ENCODE results near the gene C3. TPM values are rescaled to one million over a fixed set of nuclear protein-coding genes. Genes with fewer than 3 reads are reported as not detected.

The C3 gene
- total RNA-seq, 1 donor from 2014 or later = not detected

- DNase-seq (ENCODE audit: low spot score) = no peak
- H3K27me3 Mint-ChIP-seq (ENCODE audit: unreplicated experiment) = peaks cover 9% of the 10 kb centered on the region
- H3K9me3 Mint-ChIP-seq (ENCODE audit: unreplicated experiment) = no peaks in the 10 kb centered on the region
- TF ChIP-seq CTCF (IDR thresholded peaks at IDR 0.05; ENCODE audit: unreplicated experiment) = no peak
- no peak overlapping the region for H3K27ac Mint-ChIP-seq (ENCODE audit: unreplicated experiment)
- no peaks in the 10 kb centered on the region for H3K36me3 Mint-ChIP-seq (ENCODE audit: low read depth, unreplicated experiment)
- peaks cover 24% of the 10 kb centered on the region for H3K4me1 Mint-ChIP-seq (ENCODE audit: unreplicated experiment)
- no peak overlapping the region for H3K4me3 Mint-ChIP-seq (ENCODE audit: unreplicated experiment)
These were observed 5.2 kb upstream of the C3 start for GRCh38 chr19:6725513-6726231.

GRCh38 chr19:6724631-6725492 lies 4.4 kb upstream of the C3 start:
- no peak overlapping the region for H3K4me3 Mint-ChIP-seq (ENCODE audit: unreplicated experiment)
- TF ChIP-seq CTCF (IDR thresholded peaks at IDR 0.05; ENCODE audit: unreplicated experiment) = no peak
- no peak overlapping the region for H3K27ac Mint-ChIP-seq (ENCODE audit: unreplicated experiment)
- DNase-seq (ENCODE audit: low spot score) = no peak
- H3K4me1 Mint-ChIP-seq (ENCODE audit: unreplicated experiment) = peaks cover 24% of the 10 kb centered on the region
- peaks cover 11% of the 10 kb centered on the region for H3K27me3 Mint-ChIP-seq (ENCODE audit: unreplicated experiment)
- H3K36me3 Mint-ChIP-seq (ENCODE audit: low read depth, unreplicated experiment) = peaks cover 1% of the 10 kb centered on the region
- peaks cover 3% of the 10 kb centered on the region for H3K9me3 Mint-ChIP-seq (ENCODE audit: unreplicated experiment)

GRCh38 chr19:6723738-6724137 lies 3.3 kb upstream of the C3 start:
- no peak for TF ChIP-seq CTCF (IDR thresholded peaks at IDR 0.05; ENCODE audit: unreplicated experiment)
- Mint-ChIP-seq H3K4me1 (ENCODE audit: unreplicated experiment) (peaks cover 24% of the 10 kb centered on the region), H3K27ac (ENCODE audit: unreplicated experiment) (no peak overlapping the region), H3K4me3 (ENCODE audit: unreplicated experiment) (no peak overlapping the region), H3K27me3 (ENCODE audit: unreplicated experiment) (peaks cover 10% of the 10 kb centered on the region), H3K36me3 (ENCODE audit: low read depth, unreplicated experiment) (peaks cover 6% of the 10 kb centered on the region), H3K9me3 (ENCODE audit: unreplicated experiment) (peaks cover 7% of the 10 kb centered on the region)
- DNase-seq (ENCODE audit: low spot score) = no peak

GRCh38 chr19:6723108-6723618 lies 2.7 kb upstream of the C3 start:
- Mint-ChIP-seq H3K27ac (ENCODE audit: unreplicated experiment) (no peak overlapping the region), H3K27me3 (ENCODE audit: unreplicated experiment) (peaks cover 9% of the 10 kb centered on the region), H3K4me3 (ENCODE audit: unreplicated experiment) (peak overlapping the region; percentile 54), H3K4me1 (ENCODE audit: unreplicated experiment) (peaks cover 19% of the 10 kb centered on the region), H3K36me3 (ENCODE audit: low read depth, unreplicated experiment) (peaks cover 6% of the 10 kb centered on the region), H3K9me3 (ENCODE audit: unreplicated experiment) (peaks cover 7% of the 10 kb centered on the region)
- DNase-seq (ENCODE audit: low spot score) = no peak
- TF ChIP-seq CTCF (IDR thresholded peaks at IDR 0.05; ENCODE audit: unreplicated experiment) = no peak

Data from endothelial cell (in vitro differentiated cells).